Inflammatory macrophage treated with lipopolysaccharide for 1 hour (primary cell): ENCODE results near the gene ZSWIM1.

Source experiments
- DNase-seq, 2 donors: peaks; one replicate each; pipeline ENCODE4 v3.0.0-alpha.2; 2020 to 2022

The ZSWIM1 gene

GRCh38 chr20:45880988-45881788 lies at the start of gene ZSWIM1:
Gene ZSWIM1, plus strand, starts transcription at chr20:45881227. Its CDS starts 1,366 bp downstream, at chr20:45882593.
- DNase-seq, result peak; percentile 99 to 100

DNA sequence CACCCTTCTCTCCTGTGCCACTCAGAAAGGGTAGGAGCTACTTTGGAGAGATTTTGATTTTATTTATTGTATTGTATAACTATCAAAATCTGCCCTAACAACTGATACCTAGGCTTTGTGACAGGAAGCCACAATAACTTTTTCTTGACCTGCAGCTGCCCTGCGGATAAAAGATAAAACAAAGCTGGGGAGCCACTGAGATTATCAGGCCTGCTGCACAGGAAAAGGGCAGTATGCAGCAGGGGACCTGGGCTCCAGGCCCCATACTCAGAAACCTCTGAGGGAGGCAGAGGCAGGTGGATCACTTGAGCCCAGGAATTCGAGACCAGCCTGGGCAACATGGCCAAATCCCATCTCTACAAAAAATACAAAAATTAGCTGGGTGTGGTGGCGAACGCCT lies 48.4 kb upstream of the ZSWIM1 start:
- no peak for DNase-seq

GRCh38 chr20:45833030-45833882 lies 47.8 kb upstream of the ZSWIM1 start, which contains the start of gene SNX21:
Gene SNX21, plus strand, starts transcription at chr20:45833799. Its CDS starts 121 bp downstream, at chr20:45833920.
- peak; percentile 88 to 91 for DNase-seq

DNA sequence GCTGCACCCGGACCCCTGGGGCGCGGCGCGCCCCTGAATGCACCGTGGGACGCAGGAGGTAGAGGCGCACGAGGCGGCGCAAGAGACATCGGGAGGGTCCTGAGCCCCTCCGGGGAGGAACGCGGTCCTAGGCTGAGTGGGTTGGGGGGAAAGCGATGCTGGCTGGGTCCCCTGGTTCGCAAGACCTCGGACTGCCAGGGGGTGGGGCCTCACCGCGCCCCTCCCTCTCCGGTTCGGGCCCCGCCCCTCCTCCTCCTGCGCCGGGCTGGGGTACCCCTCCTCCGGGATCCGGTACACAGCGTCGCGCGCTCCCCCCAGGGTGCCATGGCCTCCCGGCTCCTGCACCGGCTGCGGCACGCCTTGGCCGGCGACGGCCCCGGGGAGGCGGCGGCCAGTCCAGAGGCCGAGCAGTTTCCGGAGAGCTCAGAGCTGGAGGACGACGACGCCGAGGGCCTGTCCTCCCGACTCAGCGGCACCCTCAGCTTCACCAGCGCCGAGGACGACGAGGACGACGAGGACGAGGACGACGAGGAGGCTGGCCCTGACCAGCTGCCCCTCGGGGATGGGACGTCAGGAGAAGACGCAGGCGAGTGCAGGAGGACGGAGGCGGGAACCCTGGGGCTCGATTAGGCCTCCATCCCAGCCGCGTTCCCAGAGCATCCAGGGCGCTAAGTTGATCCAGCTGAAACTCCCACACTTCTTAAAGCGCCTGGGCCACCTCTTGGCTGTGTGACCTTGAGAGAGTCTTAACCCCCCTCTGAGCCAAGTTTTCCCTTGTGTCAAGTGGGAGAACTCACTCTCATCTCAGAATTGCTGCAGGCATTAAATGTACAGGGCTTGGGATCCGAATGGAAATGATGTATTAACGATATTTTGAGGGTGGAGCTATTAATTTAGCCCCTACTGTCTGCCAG lies 46.9 kb upstream of the ZSWIM1 start:
- DNase-seq, result no peak

- no peak for DNase-seq
These were observed 46.2 kb upstream of the ZSWIM1 start for GRCh38 chr20:45834797-45835161.

- peak; percentile 62 to 71 for DNase-seq
These were observed 45.7 kb upstream of the ZSWIM1 start for GRCh38 chr20:45835329-45835765.

DNA sequence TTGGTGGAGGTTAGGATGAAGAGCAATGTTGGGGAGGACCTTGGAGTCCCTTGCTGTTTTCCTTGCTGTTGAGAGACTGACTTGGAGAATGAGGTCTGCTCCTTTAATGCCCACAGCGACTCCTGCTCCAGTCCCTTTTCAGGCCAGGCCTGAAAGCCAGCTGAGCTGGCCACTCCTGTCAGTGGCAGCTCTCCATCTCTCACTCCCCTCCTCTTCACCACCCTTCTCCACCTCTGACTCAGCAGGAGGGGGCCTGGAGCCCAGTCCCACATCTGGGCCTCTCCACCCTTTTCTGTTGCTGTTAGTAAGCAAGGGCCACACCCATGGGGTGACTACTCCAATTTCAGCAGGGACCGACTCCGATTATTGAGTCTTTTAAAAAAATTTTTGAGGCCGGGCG lies 45.2 kb upstream of the ZSWIM1 start:
- no peak for DNase-seq

DNA sequence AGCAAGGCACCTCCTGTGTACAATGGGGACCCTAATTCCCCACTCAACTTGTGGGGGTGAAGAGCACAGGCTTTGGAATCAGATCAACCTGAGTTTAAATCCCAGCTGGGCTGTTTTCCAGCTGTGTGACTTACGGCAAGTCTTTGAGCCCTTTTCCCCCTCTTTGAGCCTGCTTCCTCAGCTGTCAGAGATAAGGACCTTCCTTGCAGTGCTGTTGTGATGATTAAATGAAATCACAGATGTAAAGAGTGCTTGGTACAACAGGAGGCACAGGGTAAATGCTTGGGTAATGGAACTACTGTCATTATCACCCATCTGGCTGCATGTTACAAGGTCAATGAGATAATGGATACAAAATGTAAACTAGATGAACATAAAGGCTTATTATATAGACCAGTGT lies 44.2 kb upstream of the ZSWIM1 start:
- no peak for DNase-seq

DNA sequence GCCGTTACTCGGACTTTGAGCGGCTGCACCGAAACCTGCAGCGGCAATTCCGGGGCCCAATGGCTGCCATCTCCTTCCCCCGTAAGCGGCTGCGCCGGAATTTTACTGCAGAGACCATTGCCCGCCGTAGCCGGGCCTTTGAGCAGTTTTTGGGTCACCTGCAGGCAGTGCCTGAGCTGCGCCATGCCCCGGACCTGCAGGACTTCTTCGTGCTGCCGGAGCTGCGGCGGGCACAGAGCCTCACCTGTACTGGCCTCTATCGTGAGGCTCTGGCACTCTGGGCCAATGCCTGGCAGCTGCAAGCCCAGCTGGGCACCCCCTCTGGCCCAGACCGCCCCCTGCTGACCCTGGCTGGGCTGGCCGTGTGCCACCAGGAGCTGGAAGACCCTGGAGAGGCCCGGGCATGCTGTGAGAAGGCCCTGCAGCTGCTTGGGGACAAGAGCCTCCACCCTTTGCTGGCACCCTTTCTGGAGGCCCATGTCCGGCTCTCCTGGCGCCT lies 40.3 kb upstream of the ZSWIM1 start:
- no peak for DNase-seq

DNA sequence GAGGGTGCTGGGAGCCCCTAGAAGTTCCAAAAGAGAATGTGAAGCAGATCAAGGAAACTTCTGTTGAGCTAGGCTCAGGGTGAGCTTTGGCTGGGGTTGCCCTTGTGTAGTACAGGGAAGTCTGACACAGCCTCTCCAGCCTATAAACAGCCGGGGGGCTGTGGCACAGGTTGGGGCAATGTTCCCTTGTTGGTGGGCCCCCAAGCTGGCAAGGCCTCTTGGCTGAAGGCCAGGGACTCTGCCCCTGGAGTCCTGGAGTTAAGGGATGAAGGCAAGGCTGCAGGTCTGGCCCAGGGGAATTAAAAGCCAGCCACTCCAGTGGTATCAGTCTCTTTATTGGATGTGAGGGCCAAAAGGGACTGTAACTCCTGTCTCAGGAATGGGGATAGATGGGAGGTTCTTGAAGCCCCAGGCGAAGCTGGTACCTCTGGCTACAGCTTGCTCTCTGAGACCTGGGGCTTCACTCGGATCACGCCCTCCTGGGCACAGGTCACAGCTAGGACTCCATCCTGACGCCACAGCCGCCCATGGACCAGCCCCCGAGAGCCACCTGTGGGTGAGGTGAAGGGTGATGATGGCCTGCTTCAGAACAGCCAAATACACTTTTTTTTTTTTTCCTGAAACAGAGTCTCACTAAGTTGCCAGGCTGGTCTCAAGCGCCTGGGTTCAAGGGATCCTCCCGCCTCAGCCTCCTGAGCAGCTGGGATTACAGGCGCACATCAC lies 39.5 kb upstream of the ZSWIM1 start:
- no peak for DNase-seq

DNA sequence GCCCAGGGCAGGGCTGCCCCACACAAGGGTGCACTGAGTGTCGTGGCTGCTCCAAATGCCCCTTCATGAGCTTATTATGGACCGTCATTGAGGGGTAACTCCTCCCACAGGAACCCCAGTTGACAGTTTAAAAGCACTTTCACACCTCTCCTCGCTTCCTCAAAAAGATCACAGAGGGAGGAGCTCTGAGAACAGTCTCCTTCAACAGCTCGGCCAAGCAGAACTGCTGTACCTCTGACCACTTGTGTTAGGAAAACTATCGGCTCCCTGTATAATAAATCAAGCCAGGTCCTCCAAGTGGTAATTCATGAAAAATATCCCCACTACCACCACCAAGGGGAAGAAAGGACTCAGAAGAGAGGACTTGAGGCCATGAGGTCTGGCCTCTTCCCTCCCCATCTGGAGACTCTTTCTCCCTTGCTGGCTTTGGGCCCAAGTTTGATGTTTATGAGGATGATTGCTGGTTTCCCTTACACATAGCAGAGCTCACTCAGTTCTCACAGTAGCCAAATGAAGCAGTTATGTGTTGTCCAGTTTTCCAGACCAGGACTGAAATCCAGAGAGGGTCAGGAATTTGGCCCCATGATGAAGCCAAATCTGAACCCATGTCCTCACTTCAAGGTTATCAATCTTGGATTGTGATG lies 38.7 kb upstream of the ZSWIM1 start:
- DNase-seq, result peak in 1 of 2 donors; percentile 29

DNA sequence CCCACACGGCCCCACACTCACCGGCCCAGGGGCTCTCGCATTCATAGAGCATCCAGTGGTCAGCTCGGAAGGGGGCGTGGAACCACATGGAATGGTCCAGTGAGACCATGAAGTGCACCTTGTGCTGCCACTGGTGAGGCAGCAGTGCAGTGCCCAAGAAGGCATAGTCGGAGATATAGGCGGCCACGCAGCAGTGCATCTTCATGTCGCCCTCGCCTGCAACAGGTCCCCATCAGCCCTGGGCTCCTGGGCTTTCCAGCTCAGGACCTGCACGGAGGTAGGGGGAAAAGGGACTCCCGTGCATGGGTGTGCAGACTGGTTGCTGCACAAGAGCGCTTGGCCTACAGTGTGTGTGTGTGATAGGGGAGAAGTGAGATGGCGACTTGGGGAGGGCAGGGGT lies 37.5 kb upstream of the ZSWIM1 start:
- no peak for DNase-seq

- DNase-seq, result no peak
These were observed 35.6 kb upstream of the ZSWIM1 start for GRCh38 chr20:45845452-45845851.

DNA sequence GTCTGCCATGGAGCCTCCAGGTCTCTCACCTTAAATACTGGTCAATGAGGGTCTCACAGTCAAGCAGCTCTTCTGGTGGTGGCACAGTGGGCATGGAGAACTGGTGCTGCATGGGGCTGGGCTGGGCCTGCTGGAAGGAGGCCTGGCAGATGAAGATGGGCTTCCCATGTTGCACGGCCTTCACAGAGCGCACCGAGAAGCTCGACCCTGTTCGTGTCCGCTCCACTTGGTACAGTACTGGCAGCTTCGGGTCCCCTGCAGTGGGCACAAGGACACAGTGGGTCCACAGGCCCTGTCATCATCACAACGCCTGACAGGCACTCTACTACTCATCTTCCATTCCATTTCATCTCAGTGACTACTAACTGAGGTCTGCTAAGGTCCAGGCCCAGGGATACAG lies 32.6 kb upstream of the ZSWIM1 start:
- no peak for DNase-seq

- DNase-seq, result no peak
These were observed 32.0 kb upstream of the ZSWIM1 start for GRCh38 chr20:45848969-45849582.

GRCh38 chr20:45850238-45850637 lies 30.8 kb upstream of the ZSWIM1 start:
- DNase-seq, result no peak

GRCh38 chr20:45850926-45851325 lies 30.1 kb upstream of the ZSWIM1 start:
- DNase-seq, result no peak

- DNase-seq, result no peak
These were observed 29.5 kb upstream of the ZSWIM1 start for GRCh38 chr20:45851501-45851900.

DNA sequence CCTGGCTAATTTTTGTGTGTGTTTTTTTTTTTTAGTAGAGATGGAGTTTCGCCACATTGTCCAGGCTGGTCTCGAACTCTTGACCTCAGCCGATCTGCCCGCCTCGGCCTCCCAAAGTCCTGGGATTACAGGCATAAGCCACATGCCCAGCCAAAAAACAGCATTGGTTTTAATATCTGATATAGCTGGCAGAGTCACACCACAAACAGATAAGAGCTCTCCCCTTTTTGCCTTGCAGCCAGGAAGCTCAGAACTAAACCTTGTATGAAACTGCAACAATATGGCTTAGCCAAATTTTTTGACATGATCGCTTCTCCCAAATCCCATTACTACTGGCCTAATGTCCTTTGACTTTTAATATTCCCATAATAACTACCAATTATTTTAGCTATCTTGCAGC lies 28.7 kb upstream of the ZSWIM1 start:
- no peak for DNase-seq

- DNase-seq, result no peak
These were observed 27.5 kb upstream of the ZSWIM1 start for GRCh38 chr20:45853484-45853883.
